ENCODE results near the gene ANKRD13C.
A peak's percentile ranks its signal among the peaks of the same experiment; 100 is the strongest.

Gene ANKRD13C

GRCh38 chr1:70247122-70247521 lies 107.4 kb downstream of the ANKRD13C start:
- Histone ChIP-seq H3K36me3 (ENCODE audit: insufficient read depth, low read length) (peaks cover 93% of the 10 kb centered on the region), H3K4me1 (ENCODE audit: control insufficient read depth, insufficient read depth, low read length) (no peaks in the 10 kb centered on the region), H3K27me3 (ENCODE audit: control insufficient read depth, insufficient read depth, low read length) (no peaks in the 10 kb centered on the region), H3K9ac (ENCODE audit: low read depth, low read length) (no peak overlapping the region), H3K4me2 (ENCODE audit: low read length) (no peak overlapping the region), H3K9me3 (replicated peaks; ENCODE audit: low read length) (no peaks in the 10 kb centered on the region), H3K4me3 (ENCODE audit: low read length) (no peak overlapping the region)

GRCh38 chr1:70239940-70240339 lies 114.6 kb downstream of the ANKRD13C start:
- peaks cover 97% of the 10 kb centered on the region for H3K36me3 ChIP-seq (ENCODE audit: insufficient read depth, low read length)

GRCh38 chr1:70234733-70235132 lies 119.8 kb downstream of the ANKRD13C start:
- peaks cover 98% of the 10 kb centered on the region for H3K36me3 ChIP-seq (ENCODE audit: insufficient read depth, low read length)
- H3K9me3 ChIP-seq (replicated peaks; ENCODE audit: low read length), result no peaks in the 10 kb centered on the region
- H3K9ac ChIP-seq (ENCODE audit: low read depth, low read length), result no peak overlapping the region
- no peak overlapping the region for H3K4me3 ChIP-seq (ENCODE audit: low read length)
- no peak overlapping the region for H3K4me2 ChIP-seq (ENCODE audit: low read length)
- no peaks in the 10 kb centered on the region for H3K27me3 ChIP-seq (ENCODE audit: control insufficient read depth, insufficient read depth, low read length)
- no peaks in the 10 kb centered on the region for H3K4me1 ChIP-seq (ENCODE audit: control insufficient read depth, insufficient read depth, low read length)

More at GRCh38 chr1:70239940-70240339, 114.6 kb downstream of the ANKRD13C start:
- Histone ChIP-seq H3K9me3 (replicated peaks; ENCODE audit: low read length) (no peaks in the 10 kb centered on the region), H3K4me2 (ENCODE audit: low read length) (no peak overlapping the region), H3K4me1 (ENCODE audit: control insufficient read depth, insufficient read depth, low read length) (no peaks in the 10 kb centered on the region), H3K4me3 (ENCODE audit: low read length) (no peak overlapping the region), H3K9ac (ENCODE audit: low read depth, low read length) (no peak overlapping the region), H3K27me3 (ENCODE audit: control insufficient read depth, insufficient read depth, low read length) (no peaks in the 10 kb centered on the region)

GRCh38 chr1:70231475-70231874 lies 123.0 kb downstream of the ANKRD13C start:
- Histone ChIP-seq H3K27me3 (ENCODE audit: control insufficient read depth, insufficient read depth, low read length) (no peaks in the 10 kb centered on the region), H3K36me3 (ENCODE audit: insufficient read depth, low read length) (peaks cover 89% of the 10 kb centered on the region), H3K4me2 (ENCODE audit: low read length) (no peak overlapping the region)

GRCh38 chr1:70228670-70229069 lies 125.9 kb downstream of the ANKRD13C start:
- Histone ChIP-seq H3K9me3 (replicated peaks; ENCODE audit: low read length) (no peaks in the 10 kb centered on the region), H3K4me3 (ENCODE audit: low read length) (no peak overlapping the region)

More at GRCh38 chr1:70231475-70231874, 123.0 kb downstream of the ANKRD13C start:
- Histone ChIP-seq H3K4me3 (ENCODE audit: low read length) (no peak overlapping the region), H3K9ac (ENCODE audit: low read depth, low read length) (no peak overlapping the region), H3K9me3 (replicated peaks; ENCODE audit: low read length) (no peaks in the 10 kb centered on the region), H3K4me1 (ENCODE audit: control insufficient read depth, insufficient read depth, low read length) (peaks cover 15% of the 10 kb centered on the region)

GRCh38 chr1:70227439-70227838 lies 127.1 kb downstream of the ANKRD13C start:
- H3K27me3 ChIP-seq (ENCODE audit: control insufficient read depth, insufficient read depth, low read length), result no peaks in the 10 kb centered on the region
- no peak overlapping the region for H3K9ac ChIP-seq (ENCODE audit: low read depth, low read length)
- no peak overlapping the region for H3K4me2 ChIP-seq (ENCODE audit: low read length)
- no peaks in the 10 kb centered on the region for H3K9me3 ChIP-seq (replicated peaks; ENCODE audit: low read length)
- H3K4me3 ChIP-seq (ENCODE audit: low read length), result no peak overlapping the region
- H3K4me1 ChIP-seq (ENCODE audit: control insufficient read depth, insufficient read depth, low read length), result peaks cover 36% of the 10 kb centered on the region
- H3K36me3 ChIP-seq (ENCODE audit: insufficient read depth, low read length), result peaks cover 76% of the 10 kb centered on the region

More at GRCh38 chr1:70228670-70229069, 125.9 kb downstream of the ANKRD13C start:
- Histone ChIP-seq H3K4me2 (ENCODE audit: low read length) (no peak overlapping the region), H3K36me3 (ENCODE audit: insufficient read depth, low read length) (peaks cover 78% of the 10 kb centered on the region), H3K9ac (ENCODE audit: low read depth, low read length) (no peak overlapping the region), H3K27me3 (ENCODE audit: control insufficient read depth, insufficient read depth, low read length) (no peaks in the 10 kb centered on the region), H3K4me1 (ENCODE audit: control insufficient read depth, insufficient read depth, low read length) (peaks cover 26% of the 10 kb centered on the region)

GRCh38 chr1:70224954-70225353 lies 129.6 kb downstream of the ANKRD13C start:
- Histone ChIP-seq H3K27me3 (ENCODE audit: control insufficient read depth, insufficient read depth, low read length) (no peaks in the 10 kb centered on the region), H3K36me3 (ENCODE audit: insufficient read depth, low read length) (peaks cover 57% of the 10 kb centered on the region), H3K4me3 (ENCODE audit: low read length) (no peak overlapping the region), H3K4me1 (ENCODE audit: control insufficient read depth, insufficient read depth, low read length) (peaks cover 36% of the 10 kb centered on the region), H3K9me3 (replicated peaks; ENCODE audit: low read length) (no peaks in the 10 kb centered on the region), H3K4me2 (ENCODE audit: low read length) (no peak overlapping the region), H3K9ac (ENCODE audit: low read depth, low read length) (no peak overlapping the region)

- peaks cover 37% of the 10 kb centered on the region for H3K36me3 ChIP-seq (ENCODE audit: insufficient read depth, low read length)
- H3K4me3 ChIP-seq (ENCODE audit: low read length), result peak overlapping the region; percentile 98
- H3K4me2 ChIP-seq (ENCODE audit: low read length), result peak overlapping the region; percentile 86
- peak overlapping the region; percentile 97 for H3K9ac ChIP-seq (ENCODE audit: low read depth, low read length)
- H3K4me1 ChIP-seq (ENCODE audit: control insufficient read depth, insufficient read depth, low read length), result peaks cover 32% of the 10 kb centered on the region
- H3K9me3 ChIP-seq (replicated peaks; ENCODE audit: low read length), result no peaks in the 10 kb centered on the region
- no peaks in the 10 kb centered on the region for H3K27me3 ChIP-seq (ENCODE audit: control insufficient read depth, insufficient read depth, low read length)
These were observed 131.7 kb downstream of the ANKRD13C start for GRCh38 chr1:70222716-70223235.

GRCh38 chr1:70221238-70222121 lies 133.0 kb downstream of the ANKRD13C start, which contains the start of gene SRSF11:
TSS of gene SRSF11 (plus strand) at chr1:70221380. CDS start at chr1:70221637, 257 bp downstream.
- H3K36me3 ChIP-seq (ENCODE audit: insufficient read depth, low read length), result peaks cover 37% of the 10 kb centered on the region
- peak within 1 kb of the TSS; percentile 98 for H3K4me3 ChIP-seq (ENCODE audit: low read length)
- no peaks in the 10 kb centered on the region for H3K27me3 ChIP-seq (ENCODE audit: control insufficient read depth, insufficient read depth, low read length)
- H3K9me3 ChIP-seq (replicated peaks; ENCODE audit: low read length), result no peaks in the 10 kb centered on the region
- H3K4me2 ChIP-seq (ENCODE audit: low read length), result peak within 1 kb of the TSS; percentile 86
- peaks cover 21% of the 10 kb centered on the region for H3K4me1 ChIP-seq (ENCODE audit: control insufficient read depth, insufficient read depth, low read length)
- peak within 1 kb of the TSS; percentile 97 for H3K9ac ChIP-seq (ENCODE audit: low read depth, low read length)

- Histone ChIP-seq H3K9ac (ENCODE audit: low read depth, low read length) (peak overlapping the region; percentile 97), H3K4me1 (ENCODE audit: control insufficient read depth, insufficient read depth, low read length) (peaks cover 16% of the 10 kb centered on the region)
These were observed 133.8 kb downstream of the ANKRD13C start for GRCh38 chr1:70220517-70221237.

GRCh38 chr1:70220015-70220414 lies 134.5 kb downstream of the ANKRD13C start:
- Histone ChIP-seq H3K4me2 (ENCODE audit: low read length) (no peak overlapping the region), H3K4me3 (ENCODE audit: low read length) (no peak overlapping the region), H3K36me3 (ENCODE audit: insufficient read depth, low read length) (peaks cover 46% of the 10 kb centered on the region), H3K9ac (ENCODE audit: low read depth, low read length) (no peak overlapping the region), H3K27me3 (ENCODE audit: control insufficient read depth, insufficient read depth, low read length) (no peaks in the 10 kb centered on the region), H3K9me3 (replicated peaks; ENCODE audit: low read length) (no peaks in the 10 kb centered on the region), H3K4me1 (ENCODE audit: control insufficient read depth, insufficient read depth, low read length) (peaks cover 16% of the 10 kb centered on the region)

More at GRCh38 chr1:70220517-70221237, 133.8 kb downstream of the ANKRD13C start:
- Histone ChIP-seq H3K4me3 (ENCODE audit: low read length) (peak overlapping the region; percentile 98), H3K27me3 (ENCODE audit: control insufficient read depth, insufficient read depth, low read length) (no peaks in the 10 kb centered on the region), H3K4me2 (ENCODE audit: low read length) (peak overlapping the region; percentile 86), H3K9me3 (replicated peaks; ENCODE audit: low read length) (no peaks in the 10 kb centered on the region), H3K36me3 (ENCODE audit: insufficient read depth, low read length) (peaks cover 43% of the 10 kb centered on the region)

All from skeletal muscle satellite cell (primary cell).